ENCODE results near the gene TSPAN1. TPM values are rescaled to one million over a fixed set of nuclear protein-coding genes. Genes with fewer than 3 reads are reported as not detected.

TSPAN1 gene
- polyA plus RNA-seq, 1 of the 3 experiments (the other 2 are of a cell fraction), result 12.2 TPM

DNA sequence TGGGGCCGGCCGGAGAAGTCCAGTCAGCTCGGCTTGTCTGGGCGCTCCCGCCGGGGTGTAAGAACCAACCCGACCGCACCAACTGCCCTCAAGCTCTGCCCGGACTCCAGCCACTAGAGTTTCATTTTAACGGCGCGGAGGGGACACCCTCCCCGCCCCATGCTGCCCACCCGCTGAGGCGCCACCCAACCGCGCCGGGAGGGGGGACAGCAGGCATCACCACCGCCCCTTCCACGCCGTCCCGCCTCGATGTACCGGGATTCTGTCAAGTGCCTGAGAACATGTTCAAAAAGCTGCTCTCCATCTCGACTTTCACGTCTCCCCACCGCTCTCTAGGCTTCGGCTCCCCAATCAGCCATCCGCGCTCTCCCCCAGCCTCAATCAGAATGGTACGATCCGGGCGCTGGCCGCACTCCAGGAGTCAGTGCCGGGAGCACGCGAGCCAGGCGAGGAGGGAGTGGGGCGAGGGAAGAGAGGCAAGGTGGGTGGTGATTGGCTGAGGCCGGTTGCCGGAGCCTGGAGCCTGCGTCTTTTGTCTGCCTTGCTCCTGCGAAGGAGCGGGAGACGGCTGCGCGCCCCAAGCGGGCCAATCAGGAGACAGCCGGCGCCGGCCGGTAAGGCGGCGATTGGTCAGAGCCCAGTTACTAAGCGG is 42.2 kb upstream of the TSPAN1 start, which contains the start of gene PIK3R3 (continued):
- TF ChIP-seq RFX5 (IDR thresholded peaks at IDR 0.05; ENCODE audit: low read length) (peak; percentile 96), FOXM1 (IDR thresholded peaks at IDR 0.05; ENCODE audit: low read depth) (peak; percentile 70), TCF12 (IDR thresholded peaks at IDR 0.05) (peak; percentile 30; the same call in 1 of the 2 replicates), GABPA (IDR thresholded peaks at IDR 0.05; ENCODE audit: low read depth) (no peak), ELF1 (IDR thresholded peaks at IDR 0.05) (no peak), SMC3 (IDR thresholded peaks at IDR 0.05; ENCODE audit: low read depth, low read length) (no peak), REST (IDR thresholded peaks at IDR 0.05; ENCODE audit: low read depth, low read length) (peak; percentile 80), FOXJ3 (CRISPR knock-in tag; IDR thresholded peaks at IDR 0.05) (peak; percentile 58; the same call in 1 of the 2 replicates), TEAD4 (IDR thresholded peaks at IDR 0.05; ENCODE audit: borderline replicate concordance, insufficient read depth) (no peak), RAD21 (IDR thresholded peaks at IDR 0.05; ENCODE audit: low read length) (no peak), GATA2 (CRISPR knock-in tag; IDR thresholded peaks at IDR 0.05) (no peak), RXRA (IDR thresholded peaks at IDR 0.05; ENCODE audit: borderline replicate concordance, low read depth) (no peak), CHD2 (IDR thresholded peaks at IDR 0.05; ENCODE audit: low read length, partially characterized antibody) (peak; percentile 19), SIN3A (IDR thresholded peaks at IDR 0.05; ENCODE audit: borderline replicate concordance, low read depth, low read length) (peak; percentile 96)
- TF ChIP-seq, protein P1, sequence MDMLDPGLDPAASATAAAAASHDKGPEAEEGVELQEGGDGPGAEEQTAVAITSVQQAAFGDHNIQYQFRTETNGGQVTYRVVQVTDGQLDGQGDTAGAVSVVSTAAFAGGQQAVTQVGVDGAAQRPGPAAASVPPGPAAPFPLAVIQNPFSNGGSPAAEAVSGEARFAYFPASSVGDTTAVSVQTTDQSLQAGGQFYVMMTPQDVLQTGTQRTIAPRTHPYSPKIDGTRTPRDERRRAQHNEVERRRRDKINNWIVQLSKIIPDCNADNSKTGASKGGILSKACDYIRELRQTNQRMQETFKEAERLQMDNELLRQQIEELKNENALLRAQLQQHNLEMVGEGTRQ (IDR thresholded peaks at IDR 0.05; ENCODE audit: borderline replicate concordance, low read depth, low read length), result no peak
- TF ChIP-seq, protein P2, sequence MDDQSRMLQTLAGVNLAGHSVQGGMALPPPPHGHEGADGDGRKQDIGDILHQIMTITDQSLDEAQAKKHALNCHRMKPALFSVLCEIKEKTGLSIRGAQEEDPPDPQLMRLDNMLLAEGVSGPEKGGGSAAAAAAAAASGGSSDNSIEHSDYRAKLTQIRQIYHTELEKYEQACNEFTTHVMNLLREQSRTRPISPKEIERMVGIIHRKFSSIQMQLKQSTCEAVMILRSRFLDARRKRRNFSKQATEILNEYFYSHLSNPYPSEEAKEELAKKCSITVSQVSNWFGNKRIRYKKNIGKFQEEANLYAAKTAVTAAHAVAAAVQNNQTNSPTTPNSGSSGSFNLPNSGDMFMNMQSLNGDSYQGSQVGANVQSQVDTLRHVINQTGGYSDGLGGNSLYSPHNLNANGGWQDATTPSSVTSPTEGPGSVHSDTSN (IDR thresholded peaks at IDR 0.05), result peak; percentile 63

- WGBS (ENCODE audit: low lambda C conversion rate), result 1% methylated on average over 13 of the region's 22 CpGs
- Histone ChIP-seq H3K36me3 (replicated peaks in 1 of 2; ENCODE audit: control insufficient read depth in 1 of 2, insufficient read depth in 2 of 2, low read length in 1 of 2) (no peaks in the 10 kb centered on the region), H4K20me1 (ENCODE audit: insufficient read depth) (no peaks in the 10 kb centered on the region), H3K9me3 (no peaks in the 10 kb centered on the region), H3K4me3 (ENCODE audit: low read depth in 2 of 2, low read length in 1 of 2) (peak overlapping the region; percentile 74 to 99), H3K27ac (ENCODE audit: low read depth in 2 of 2, low read length in 1 of 2) (peak overlapping the region; percentile 98 to 100), H3K79me2 (ENCODE audit: insufficient read depth) (peaks cover 31% of the 10 kb centered on the region), H3K4me2 (peak overlapping the region; percentile 85), H3K9ac (peak overlapping the region; percentile 96), H3K9me2 (no peaks in the 10 kb centered on the region), H3F3A (replicated peaks; ENCODE audit: insufficient read depth) (peaks cover 16% of the 10 kb centered on the region), H3K27me3 (ENCODE audit: insufficient read depth) (no peaks in the 10 kb centered on the region), H3K4me1 (ENCODE audit: control insufficient read depth in 1 of 2, insufficient read depth in 2 of 2, low read depth in 1 of 2, low read length in 1 of 2) (peaks cover 15 to 22% of the 10 kb centered on the region in 2 experiments; a peak in 2 of 4 replicates), H2AFZ (ENCODE audit: low read depth) (peak overlapping the region; percentile 88)
- peak; percentile 79 for DNase-seq
- ChIA-PET POLR2A (no interaction called here), CTCF (no interaction called here)
- no peak for TF ChIP-seq FOXJ3 (CRISPR knock-in tag; IDR thresholded peaks at IDR 0.05)
- no peak for TF ChIP-seq TAF1 (IDR thresholded peaks at IDR 0.05; ENCODE audit: borderline replicate concordance, low read depth, low read length)
- TF ChIP-seq EP300 (IDR thresholded peaks at IDR 0.05; ENCODE audit: borderline replicate concordance in 1 of 2, low read depth in 1 of 2, low read length in 1 of 2), result no peak
- TF ChIP-seq SIN3A (IDR thresholded peaks at IDR 0.05; ENCODE audit: borderline replicate concordance, low read depth, low read length), result 0 out of 2 replicates have a peak, but pooled peaks have one; percentile 21
- no peak for TF ChIP-seq CHD2 (IDR thresholded peaks at IDR 0.05; ENCODE audit: low read length, partially characterized antibody)
- TF ChIP-seq REST (IDR thresholded peaks at IDR 0.05; ENCODE audit: low read depth, low read length), result 0 out of 2 replicates have a peak, but pooled peaks have one; percentile 2
- TF ChIP-seq JUND (IDR thresholded peaks at IDR 0.05), result no peak
Observed at GRCh38 chr1:46133181-46133658, 41.7 kb upstream of the TSPAN1 start.
